NCI-H524 treated with DMSO at 0.1 percent for 48 hours (cell line): ENCODE measurements around the gene TNFRSF18.

Experiments used
- DNase-seq: peaks from one replicate; lab custom pipeline; 2025; lab: John Stamatoyannopoulos, UW

Gene TNFRSF18

GRCh38 chr1:1165900-1166421 lies 40.4 kb downstream of the TNFRSF18 start:
- DNase-seq: no peak

GRCh38 chr1:1165485-1165884 lies 40.9 kb downstream of the TNFRSF18 start:
- DNase-seq: no peak

- no peak for DNase-seq
These were observed 41.5 kb downstream of the TNFRSF18 start for GRCh38 chr1:1164701-1165451.

GRCh38 chr1:1164361-1164700 lies 42.1 kb downstream of the TNFRSF18 start:
- no peak for DNase-seq

GRCh38 chr1:1163538-1164070 lies 42.8 kb downstream of the TNFRSF18 start:
- DNase-seq: no peak

GRCh38 chr1:1162597-1163537 lies 43.5 kb downstream of the TNFRSF18 start:
- no peak for DNase-seq

GRCh38 chr1:1161683-1162079 lies 44.7 kb downstream of the TNFRSF18 start:
- no peak for DNase-seq

- no peak for DNase-seq
These were observed 45.2 kb downstream of the TNFRSF18 start for GRCh38 chr1:1161078-1161682.

- no peak for DNase-seq
These were observed 46.0 kb downstream of the TNFRSF18 start for GRCh38 chr1:1160281-1160930.

GRCh38 chr1:1157914-1158710 lies 48.3 kb downstream of the TNFRSF18 start:
- no peak for DNase-seq

GRCh38 chr1:1157426-1157913 lies 48.9 kb downstream of the TNFRSF18 start:
- DNase-seq: no peak

- no peak for DNase-seq
These were observed 49.4 kb downstream of the TNFRSF18 start for GRCh38 chr1:1157033-1157365.

GRCh38 chr1:1156140-1157032 lies 50.0 kb downstream of the TNFRSF18 start:
- no peak for DNase-seq

- no peak for DNase-seq
These were observed 51.1 kb downstream of the TNFRSF18 start for GRCh38 chr1:1155258-1155657.

GRCh38 chr1:1153874-1154273 lies 52.5 kb downstream of the TNFRSF18 start:
- no peak for DNase-seq
